Rectal smooth muscle tissue (tissue), 1 donor: ENCODE measurements around the gene RECK.

Experiments
- H3K27ac ChIP-seq: one replicate; pipeline ENCODE4 v1.7.0; 2013; ENCODE audit warnings: low read depth, low read length, inconsistent platforms
- H3K27me3 ChIP-seq: one replicate; pipeline ENCODE4 v1.7.0; 2013; ENCODE audit warnings: low read length; ENCODE audit not compliant: control insufficient read depth, insufficient read depth
- H3K36me3 ChIP-seq: one replicate; pipeline ENCODE4 v1.7.0; 2013; ENCODE audit warnings: low read length; ENCODE audit not compliant: control insufficient read depth, insufficient read depth
- H3K4me1 ChIP-seq: one replicate; pipeline ENCODE4 v1.7.0; 2013; ENCODE audit warnings: low read length; ENCODE audit not compliant: control insufficient read depth, insufficient read depth
- H3K4me3 ChIP-seq: one replicate; pipeline ENCODE4 v1.7.0; 2013; ENCODE audit warnings: low read length
- H3K9ac ChIP-seq: one replicate; pipeline ENCODE4 v1.7.0; 2013; ENCODE audit warnings: low read length

RECK gene

GRCh38 chr9:36163786-36164170 lies 127.1 kb downstream of the RECK start:
- Histone ChIP-seq H3K4me1 (peaks cover 24% of the 10 kb centered on the region), H3K27me3 (no peaks in the 10 kb centered on the region), H3K36me3 (peaks cover 3% of the 10 kb centered on the region), H3K4me3 (no peak overlapping the region), H3K27ac (peak overlapping the region; percentile 87), H3K9ac (no peak overlapping the region)

- Histone ChIP-seq H3K9ac (no peak overlapping the region), H3K4me3 (no peak overlapping the region), H3K27ac (peak overlapping the region; percentile 87), H3K36me3 (peaks cover 3% of the 10 kb centered on the region), H3K4me1 (peaks cover 22% of the 10 kb centered on the region), H3K27me3 (no peaks in the 10 kb centered on the region)
Measured at GRCh38 chr9:36164372-36164771, 127.7 kb downstream of the RECK start.

GRCh38 chr9:36164989-36165388 lies 128.3 kb downstream of the RECK start:
- H3K27ac ChIP-seq: peak overlapping the region; percentile 87
- H3K9ac ChIP-seq: no peak overlapping the region
- peaks cover 20% of the 10 kb centered on the region for H3K4me1 ChIP-seq

GRCh38 chr9:36165826-36166167 lies 129.1 kb downstream of the RECK start:
- peak overlapping the region; percentile 65 for H3K27ac ChIP-seq
- no peak overlapping the region for H3K9ac ChIP-seq
- H3K4me1 ChIP-seq: peaks cover 20% of the 10 kb centered on the region
- peaks cover 3% of the 10 kb centered on the region for H3K36me3 ChIP-seq
- H3K27me3 ChIP-seq: no peaks in the 10 kb centered on the region
- H3K4me3 ChIP-seq: peak overlapping the region; percentile 29

More at GRCh38 chr9:36164989-36165388, 128.3 kb downstream of the RECK start:
- no peaks in the 10 kb centered on the region for H3K27me3 ChIP-seq
- peaks cover 3% of the 10 kb centered on the region for H3K36me3 ChIP-seq
- H3K4me3 ChIP-seq: no peak overlapping the region

- H3K4me3 ChIP-seq: peak overlapping the region; percentile 68
- no peaks in the 10 kb centered on the region for H3K27me3 ChIP-seq
- no peak overlapping the region for H3K9ac ChIP-seq
- H3K36me3 ChIP-seq: peaks cover 3% of the 10 kb centered on the region
- peak overlapping the region; percentile 80 for H3K27ac ChIP-seq
- peaks cover 20% of the 10 kb centered on the region for H3K4me1 ChIP-seq
Measured at GRCh38 chr9:36166168-36166927, 129.6 kb downstream of the RECK start.

GRCh38 chr9:36169166-36169565 lies 132.5 kb downstream of the RECK start, which contains the start of gene CCIN:
Gene CCIN (plus strand): TSS chr9:36169388. CDS start chr9:36169503, 115 bp downstream.
- H3K4me1 ChIP-seq: peaks cover 7% of the 10 kb centered on the region
- H3K4me3 ChIP-seq: no peak within 1 kb of the TSS
- H3K27ac ChIP-seq: no peak within 1 kb of the TSS

GRCh38 chr9:36169708-36170107 lies 133.0 kb downstream of the RECK start:
- no peak overlapping the region for H3K4me3 ChIP-seq
- H3K36me3 ChIP-seq: no peaks in the 10 kb centered on the region
- H3K27ac ChIP-seq: no peak overlapping the region
- no peak overlapping the region for H3K9ac ChIP-seq
- H3K4me1 ChIP-seq: peaks cover 4% of the 10 kb centered on the region
- no peaks in the 10 kb centered on the region for H3K27me3 ChIP-seq

More at GRCh38 chr9:36169166-36169565, 132.5 kb downstream of the RECK start, which contains the start of gene CCIN:
- H3K27me3 ChIP-seq: no peaks in the 10 kb centered on the region
- H3K9ac ChIP-seq: no peak within 1 kb of the TSS
- H3K36me3 ChIP-seq: no peaks in the 10 kb centered on the region

- no peak overlapping the region for H3K27ac ChIP-seq
- H3K9ac ChIP-seq: no peak overlapping the region
- H3K36me3 ChIP-seq: no peaks in the 10 kb centered on the region
- no peaks in the 10 kb centered on the region for H3K27me3 ChIP-seq
- H3K4me3 ChIP-seq: no peak overlapping the region
- no peaks in the 10 kb centered on the region for H3K4me1 ChIP-seq
Measured at GRCh38 chr9:36170531-36170930, 133.8 kb downstream of the RECK start.

- no peaks in the 10 kb centered on the region for H3K27me3 ChIP-seq
- no peak overlapping the region for H3K27ac ChIP-seq
- H3K4me3 ChIP-seq: no peak overlapping the region
- H3K4me1 ChIP-seq: no peaks in the 10 kb centered on the region
- no peaks in the 10 kb centered on the region for H3K36me3 ChIP-seq
- no peak overlapping the region for H3K9ac ChIP-seq
Measured at GRCh38 chr9:36173861-36174260, 137.1 kb downstream of the RECK start.
